GM21515 (cell line): ENCODE results near the gene CLEC4F.

Experiments used
- ATAC-seq: cut with Tn5 transposase; IDR thresholded peaks from one replicate; pipeline ENCODE4 v1.9.1; 2021; ENCODE audit not compliant: unreplicated experiment

The CLEC4F gene

GRCh38 chr2:70789304-70790135 lies 30.9 kb downstream of the CLEC4F start:
- ATAC-seq: no peak

- ATAC-seq: no peak
Measured at GRCh38 chr2:70785137-70785911, 35.1 kb downstream of the CLEC4F start.

- ATAC-seq: no peak
Measured at GRCh38 chr2:70784320-70784719, 36.1 kb downstream of the CLEC4F start.

DNA sequence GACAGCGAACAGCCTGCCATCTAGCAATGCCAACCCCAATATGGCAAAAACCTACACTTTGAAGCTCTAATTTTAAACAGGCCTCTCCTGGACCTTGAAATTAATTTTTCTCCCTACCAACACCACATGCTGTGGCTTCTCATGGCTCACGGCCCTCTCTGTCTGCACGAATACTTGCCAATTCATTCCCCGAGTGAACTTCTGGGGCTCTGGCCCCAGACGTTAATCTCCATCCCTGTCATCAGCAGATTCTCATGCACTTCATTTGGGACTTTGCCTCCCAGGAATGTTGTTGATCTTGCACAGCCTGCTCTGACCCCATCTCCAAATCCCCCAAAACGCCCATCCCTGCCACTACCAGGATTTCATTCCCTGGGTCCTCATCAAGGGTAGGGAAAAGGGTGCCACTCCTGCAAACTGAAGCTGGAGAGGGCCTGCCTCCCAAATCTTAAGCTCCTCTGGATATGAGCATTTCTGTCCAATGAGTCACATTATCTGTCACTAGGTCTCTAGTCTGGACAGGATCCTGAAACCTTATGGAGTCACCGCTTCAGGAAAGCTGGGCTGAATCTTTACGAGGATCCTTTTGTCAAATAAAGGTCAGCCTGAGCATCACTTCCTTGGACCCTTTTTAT lies 40.4 kb downstream of the CLEC4F start:
- no peak for ATAC-seq

DNA sequence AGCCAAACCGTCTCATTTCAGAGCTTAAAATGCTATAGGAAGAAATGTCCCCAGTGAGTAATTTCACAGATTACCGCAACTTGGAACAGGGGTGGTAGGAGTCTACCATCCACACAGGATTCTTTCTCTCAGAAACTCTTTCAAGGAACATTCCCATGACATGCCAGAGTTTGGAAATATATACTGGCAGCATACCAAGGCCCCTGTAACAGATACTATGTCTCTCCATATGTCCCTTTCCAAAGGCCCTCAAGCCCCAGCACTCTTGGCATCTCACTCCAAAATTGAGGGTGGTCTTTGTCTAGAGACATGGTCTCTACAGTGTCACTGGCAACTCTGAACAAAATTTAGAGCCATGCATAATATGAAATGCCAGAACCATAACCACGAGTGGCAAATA lies 40.9 kb downstream of the CLEC4F start:
- no peak for ATAC-seq

GRCh38 chr2:70778676-70779075 lies 41.7 kb downstream of the CLEC4F start:
- no peak for ATAC-seq

GRCh38 chr2:70777450-70777849 lies 42.9 kb downstream of the CLEC4F start:
- ATAC-seq: no peak

- ATAC-seq: no peak
Measured at GRCh38 chr2:70776266-70776665, 44.1 kb downstream of the CLEC4F start.

GRCh38 chr2:70775141-70775540 lies 45.3 kb downstream of the CLEC4F start:
- ATAC-seq: no peak

DNA sequence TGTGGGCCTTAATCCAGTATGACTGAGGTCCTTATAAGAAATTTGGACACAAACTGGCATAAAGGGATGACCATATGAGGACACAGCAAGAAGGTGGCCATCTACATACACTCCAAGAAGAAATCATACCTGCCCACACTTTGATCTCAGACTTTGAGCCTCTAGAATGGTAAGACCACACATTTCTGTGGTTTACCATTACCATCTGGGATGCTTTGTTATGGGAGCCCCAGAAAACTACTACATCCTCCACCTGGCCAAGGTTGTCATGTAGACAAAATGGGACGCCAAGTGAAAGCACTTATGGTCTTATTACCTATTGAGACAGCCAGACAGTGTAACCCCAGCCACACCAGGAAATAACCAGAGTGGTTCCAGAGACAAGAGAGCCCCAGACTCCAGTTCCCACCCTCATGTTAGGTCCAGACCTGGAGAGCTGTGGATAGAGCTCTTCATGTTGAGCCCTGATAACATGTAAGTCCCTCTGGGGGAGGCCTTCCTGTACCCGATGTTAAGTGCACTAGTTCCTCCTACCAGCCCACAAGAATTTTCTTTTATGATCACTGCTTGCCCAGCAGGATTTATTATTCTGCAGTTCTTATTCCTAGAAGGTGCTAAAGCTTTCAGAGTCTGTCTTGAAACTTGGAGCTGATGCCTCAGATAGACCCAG lies 47.8 kb downstream of the CLEC4F start:
- ATAC-seq: no peak

DNA sequence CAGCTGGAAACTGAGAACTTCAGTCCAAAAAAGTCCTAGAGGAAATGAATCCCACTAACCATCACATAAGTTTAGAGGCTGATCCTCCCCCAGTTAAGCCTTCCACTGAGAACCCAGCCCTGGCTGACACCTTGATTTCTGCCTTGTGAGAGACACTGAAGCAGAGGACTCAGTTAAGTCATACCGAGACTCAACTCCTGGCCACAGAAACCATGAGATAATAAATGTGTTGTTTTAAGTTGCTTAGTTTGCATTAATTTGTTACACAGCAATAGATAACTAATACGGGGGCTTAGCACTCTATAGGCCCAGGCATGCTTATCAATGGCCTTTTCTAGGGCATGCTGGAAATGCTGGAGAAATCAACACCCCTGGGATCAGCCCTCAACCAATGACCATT lies 49.0 kb downstream of the CLEC4F start:
- ATAC-seq: peak; percentile 64

DNA sequence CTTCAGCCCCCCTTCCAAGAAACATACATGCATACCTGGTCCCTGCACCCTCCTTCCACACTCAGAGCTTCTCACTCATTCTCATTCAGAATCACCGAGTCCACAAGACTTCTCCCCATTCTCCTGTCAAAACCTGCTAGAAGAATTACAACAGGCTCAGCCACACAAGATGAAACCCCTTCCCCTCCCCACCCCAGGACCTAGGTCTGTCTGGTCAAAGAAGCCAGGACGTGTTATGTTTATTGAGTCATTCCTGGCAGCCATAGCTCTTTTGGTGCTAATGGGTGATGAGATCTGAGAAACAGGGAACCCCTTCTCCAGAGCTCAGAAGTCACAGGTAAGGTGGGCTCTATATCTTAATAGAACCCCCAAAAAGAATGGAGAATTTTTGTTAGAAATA lies 50.9 kb downstream of the CLEC4F start:
- ATAC-seq: no peak

DNA sequence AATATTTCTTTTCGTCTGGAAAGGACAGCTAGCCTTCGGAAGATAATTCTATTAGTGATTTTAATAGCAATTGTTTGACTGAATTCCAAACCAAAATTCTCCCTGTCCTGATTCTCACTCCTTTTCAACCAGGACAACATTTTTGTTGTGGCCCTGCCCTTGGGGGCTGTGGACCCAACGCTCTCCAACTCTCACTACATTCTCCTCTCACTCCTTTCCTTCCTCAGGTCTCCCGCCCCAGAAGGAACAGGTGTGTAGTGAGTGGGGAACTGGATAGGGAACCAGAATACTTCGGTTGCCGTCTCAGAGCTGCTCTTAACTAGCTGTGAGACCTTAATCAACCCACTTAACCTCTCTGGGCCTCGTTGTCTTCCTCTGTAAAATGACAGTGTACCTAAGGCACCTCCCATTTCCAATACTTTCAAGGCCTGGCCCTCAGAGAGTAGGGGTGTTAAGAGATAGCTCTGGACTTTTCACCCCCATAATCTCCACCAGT lies 51.8 kb downstream of the CLEC4F start:
- no peak for ATAC-seq

GRCh38 chr2:70767699-70768589 lies 52.5 kb downstream of the CLEC4F start, which contains the start of gene ADD2:
TSS of gene ADD2 (minus strand) at chr2:70768200. CDS start at chr2:70706408, 61,792 bp downstream.
- ATAC-seq: no peak

DNA sequence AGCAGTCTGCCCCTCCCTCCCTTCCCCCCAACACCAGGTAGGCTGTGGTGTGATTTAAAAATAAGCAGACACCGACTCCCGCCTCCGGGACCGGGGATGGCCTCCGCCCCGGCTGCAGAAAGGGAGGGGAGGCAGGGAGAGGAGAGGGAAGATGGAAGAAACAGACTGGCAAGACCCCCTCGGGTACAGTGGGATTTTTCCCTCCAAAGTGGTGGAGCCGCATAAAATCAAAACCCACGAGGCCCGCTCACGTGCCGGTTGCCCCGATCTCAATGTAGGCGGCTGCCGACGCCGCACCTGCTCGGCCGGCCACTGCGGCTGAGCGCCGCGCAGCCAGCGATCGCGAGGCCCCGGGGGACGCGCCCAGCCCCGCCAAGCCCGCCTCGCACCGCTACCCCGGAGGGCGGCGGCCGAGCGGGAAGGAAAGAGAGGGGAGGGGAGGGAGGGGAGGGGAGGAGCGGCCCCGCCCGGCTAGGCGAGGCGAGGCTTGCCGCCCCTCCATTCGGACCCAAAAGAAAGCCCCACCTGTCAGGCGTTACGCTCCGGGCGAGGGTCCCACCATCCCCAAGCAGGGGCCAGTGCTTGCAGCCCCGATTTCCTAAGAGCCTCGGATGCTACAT lies 53.2 kb downstream of the CLEC4F start:
- no peak for ATAC-seq

DNA sequence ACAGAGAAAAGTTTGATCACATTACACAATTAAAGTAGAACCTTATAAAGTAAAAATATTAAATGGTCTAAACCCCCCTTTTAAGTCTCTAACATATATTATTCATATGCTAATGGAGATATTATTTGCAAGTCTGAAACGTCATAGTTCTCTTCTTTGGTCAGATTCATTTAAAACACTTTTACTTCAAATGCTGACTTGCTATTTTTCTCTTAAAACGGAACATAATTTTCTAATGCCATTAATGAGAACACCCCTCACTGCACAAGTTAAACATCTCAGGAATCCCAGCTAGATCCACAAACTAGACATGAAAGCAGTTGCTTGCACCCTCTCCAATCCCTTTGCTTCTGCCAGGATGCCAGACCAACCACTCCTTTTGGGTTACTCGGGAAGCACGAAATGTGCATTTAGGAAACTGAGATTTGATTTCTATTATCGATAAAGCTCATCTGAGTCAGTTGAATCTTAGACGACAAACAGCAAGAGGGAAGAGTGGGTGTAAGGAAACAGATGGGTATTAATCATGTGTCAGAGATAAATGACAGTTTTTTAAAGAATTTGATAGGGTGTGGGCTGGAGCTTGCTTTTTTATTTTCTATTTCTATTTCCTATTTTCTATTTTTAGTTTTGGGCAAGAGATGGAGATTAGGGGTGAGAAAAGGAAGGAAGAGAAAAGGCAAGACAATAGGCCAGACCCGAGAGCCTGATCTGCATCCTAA lies 53.9 kb downstream of the CLEC4F start:
- ATAC-seq: no peak

DNA sequence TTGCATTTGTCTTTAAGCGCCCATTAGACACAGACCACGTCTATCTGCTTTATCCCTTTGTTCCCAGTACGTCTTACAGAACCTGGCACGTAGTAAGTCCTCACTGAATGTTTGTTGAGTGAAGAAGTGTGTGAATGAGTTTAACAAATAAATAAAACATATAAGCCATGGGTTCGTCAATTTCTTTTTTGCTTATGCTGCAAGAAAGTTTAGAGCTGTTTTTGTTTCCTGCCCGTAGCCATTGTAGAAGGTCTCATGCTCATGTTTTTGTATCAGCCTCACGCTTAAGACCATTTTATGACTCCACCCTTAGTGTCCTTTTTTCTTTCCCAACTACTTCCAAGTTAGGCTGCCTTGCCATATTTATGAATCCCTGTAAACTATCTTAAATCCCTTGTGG lies 54.9 kb downstream of the CLEC4F start:
- no peak for ATAC-seq

- ATAC-seq: no peak
Measured at GRCh38 chr2:70759446-70759845, 61.0 kb downstream of the CLEC4F start.
